ENCODE data around the gene CCL25.

DNA sequence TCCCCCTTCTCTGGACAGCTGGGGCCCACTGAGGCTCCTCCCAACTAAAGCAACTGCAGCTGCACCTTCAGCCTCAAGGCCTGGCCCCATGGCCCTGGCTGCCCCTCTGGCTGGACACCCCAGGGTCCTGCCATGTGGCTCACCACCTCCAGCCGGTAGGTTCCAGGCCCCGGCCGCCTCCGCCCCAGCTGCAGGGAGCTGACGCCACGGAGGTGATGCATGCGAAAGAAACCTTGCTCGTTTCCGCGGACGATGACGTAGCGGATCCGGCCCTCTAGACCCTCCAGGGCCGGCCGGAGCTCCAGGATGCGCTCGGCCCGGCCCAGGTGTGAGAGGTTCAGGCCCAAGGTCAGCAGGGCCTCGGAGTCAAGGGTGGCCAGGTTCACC lies 13.3 kb downstream of the CCL25 start:
- TF ChIP-seq POLR2A (IDR thresholded peaks at IDR 0.05) (no peak), EP300 (IDR thresholded peaks at IDR 0.05) (no peak)
- TF ChIP-seq, protein P1, sequence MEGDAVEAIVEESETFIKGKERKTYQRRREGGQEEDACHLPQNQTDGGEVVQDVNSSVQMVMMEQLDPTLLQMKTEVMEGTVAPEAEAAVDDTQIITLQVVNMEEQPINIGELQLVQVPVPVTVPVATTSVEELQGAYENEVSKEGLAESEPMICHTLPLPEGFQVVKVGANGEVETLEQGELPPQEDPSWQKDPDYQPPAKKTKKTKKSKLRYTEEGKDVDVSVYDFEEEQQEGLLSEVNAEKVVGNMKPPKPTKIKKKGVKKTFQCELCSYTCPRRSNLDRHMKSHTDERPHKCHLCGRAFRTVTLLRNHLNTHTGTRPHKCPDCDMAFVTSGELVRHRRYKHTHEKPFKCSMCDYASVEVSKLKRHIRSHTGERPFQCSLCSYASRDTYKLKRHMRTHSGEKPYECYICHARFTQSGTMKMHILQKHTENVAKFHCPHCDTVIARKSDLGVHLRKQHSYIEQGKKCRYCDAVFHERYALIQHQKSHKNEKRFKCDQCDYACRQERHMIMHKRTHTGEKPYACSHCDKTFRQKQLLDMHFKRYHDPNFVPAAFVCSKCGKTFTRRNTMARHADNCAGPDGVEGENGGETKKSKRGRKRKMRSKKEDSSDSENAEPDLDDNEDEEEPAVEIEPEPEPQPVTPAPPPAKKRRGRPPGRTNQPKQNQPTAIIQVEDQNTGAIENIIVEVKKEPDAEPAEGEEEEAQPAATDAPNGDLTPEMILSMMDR (IDR thresholded peaks at IDR 0.05): no peak

Measured in ovary (tissue), 3 donors.